Measurements from ENCODE around the gene NEK11.
A peak's percentile ranks its signal among the peaks of the same experiment; 100 is the strongest.

Gene NEK11

DNA sequence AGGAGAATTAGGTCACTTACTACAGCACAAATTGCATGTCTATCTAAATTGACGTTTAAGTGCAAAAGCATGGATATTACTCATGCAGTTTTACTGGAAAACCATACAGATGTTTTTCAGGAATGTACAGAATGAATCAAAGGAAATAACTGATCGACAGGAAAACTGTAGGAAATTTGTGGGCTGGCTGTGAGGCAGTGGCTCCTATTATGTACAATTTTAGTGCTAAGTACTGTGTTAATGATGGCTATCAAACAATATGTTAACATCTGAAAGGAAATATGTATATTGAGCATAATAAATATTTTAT, 361.8 kb downstream of the NEK11 start:
- DNase-seq (ENCODE audit: low read depth), result peak; percentile 7
- H3K4me3 ChIP-seq (ENCODE audit: control insufficient read depth, low read depth, low read length), result no peak overlapping the region
- TF ChIP-seq, protein P1, sequence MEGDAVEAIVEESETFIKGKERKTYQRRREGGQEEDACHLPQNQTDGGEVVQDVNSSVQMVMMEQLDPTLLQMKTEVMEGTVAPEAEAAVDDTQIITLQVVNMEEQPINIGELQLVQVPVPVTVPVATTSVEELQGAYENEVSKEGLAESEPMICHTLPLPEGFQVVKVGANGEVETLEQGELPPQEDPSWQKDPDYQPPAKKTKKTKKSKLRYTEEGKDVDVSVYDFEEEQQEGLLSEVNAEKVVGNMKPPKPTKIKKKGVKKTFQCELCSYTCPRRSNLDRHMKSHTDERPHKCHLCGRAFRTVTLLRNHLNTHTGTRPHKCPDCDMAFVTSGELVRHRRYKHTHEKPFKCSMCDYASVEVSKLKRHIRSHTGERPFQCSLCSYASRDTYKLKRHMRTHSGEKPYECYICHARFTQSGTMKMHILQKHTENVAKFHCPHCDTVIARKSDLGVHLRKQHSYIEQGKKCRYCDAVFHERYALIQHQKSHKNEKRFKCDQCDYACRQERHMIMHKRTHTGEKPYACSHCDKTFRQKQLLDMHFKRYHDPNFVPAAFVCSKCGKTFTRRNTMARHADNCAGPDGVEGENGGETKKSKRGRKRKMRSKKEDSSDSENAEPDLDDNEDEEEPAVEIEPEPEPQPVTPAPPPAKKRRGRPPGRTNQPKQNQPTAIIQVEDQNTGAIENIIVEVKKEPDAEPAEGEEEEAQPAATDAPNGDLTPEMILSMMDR (IDR thresholded peaks at IDR 0.05; ENCODE audit: control insufficient read depth, insufficient read depth, low read depth, low read length, missing control alignments), result no peak

DNA sequence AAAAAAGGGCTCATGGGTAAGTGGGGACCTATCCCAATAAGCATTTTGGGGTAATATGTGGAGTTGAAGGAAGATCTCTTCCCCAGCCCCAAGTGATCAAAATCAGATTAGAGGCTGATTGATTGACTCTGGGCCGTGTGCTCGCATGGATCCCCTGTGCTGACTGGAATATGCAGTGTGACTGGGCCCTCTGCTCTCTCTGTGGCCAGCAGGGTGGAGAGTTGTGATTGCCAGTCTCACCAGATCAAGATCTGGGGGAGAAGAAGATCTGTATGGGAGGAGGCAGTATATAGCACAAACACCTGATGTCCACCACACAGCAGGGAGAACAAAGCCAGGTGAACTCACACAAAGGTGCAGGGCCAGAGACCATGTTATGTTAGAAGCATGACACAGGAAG, 363.7 kb downstream of the NEK11 start:
- DNase-seq (ENCODE audit: low read depth), result no peak
- TF ChIP-seq, protein P1 (IDR thresholded peaks at IDR 0.05; ENCODE audit: control insufficient read depth, insufficient read depth, low read depth, low read length, missing control alignments), result no peak
- H3K4me3 ChIP-seq (ENCODE audit: control insufficient read depth, low read depth, low read length), result no peak overlapping the region

DNA sequence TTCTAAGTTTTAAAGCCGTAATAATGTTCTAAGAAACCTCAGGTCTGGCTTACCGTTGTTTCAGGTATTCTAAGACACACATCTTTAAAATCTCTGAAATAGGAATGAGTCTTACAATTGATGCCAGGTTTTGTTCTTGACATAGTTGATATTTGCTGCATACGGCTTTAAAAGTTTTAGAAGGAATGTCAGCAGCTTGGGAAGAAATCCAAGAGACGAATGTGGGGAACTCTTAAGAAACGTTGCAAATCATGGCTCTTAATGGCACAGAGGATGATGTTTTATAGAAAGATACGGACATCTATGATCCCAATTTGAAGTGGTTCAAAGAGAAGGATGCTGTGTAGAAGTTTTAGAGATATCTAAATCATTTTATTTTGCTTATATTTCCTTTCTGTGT, 366.4 kb downstream of the NEK11 start:
- no peak for DNase-seq (ENCODE audit: low read depth)
- TF ChIP-seq, protein P1 (IDR thresholded peaks at IDR 0.05; ENCODE audit: control insufficient read depth, insufficient read depth, low read depth, low read length, missing control alignments), result no peak
- no peak overlapping the region for H3K4me3 ChIP-seq (ENCODE audit: control insufficient read depth, low read depth, low read length)

DNA sequence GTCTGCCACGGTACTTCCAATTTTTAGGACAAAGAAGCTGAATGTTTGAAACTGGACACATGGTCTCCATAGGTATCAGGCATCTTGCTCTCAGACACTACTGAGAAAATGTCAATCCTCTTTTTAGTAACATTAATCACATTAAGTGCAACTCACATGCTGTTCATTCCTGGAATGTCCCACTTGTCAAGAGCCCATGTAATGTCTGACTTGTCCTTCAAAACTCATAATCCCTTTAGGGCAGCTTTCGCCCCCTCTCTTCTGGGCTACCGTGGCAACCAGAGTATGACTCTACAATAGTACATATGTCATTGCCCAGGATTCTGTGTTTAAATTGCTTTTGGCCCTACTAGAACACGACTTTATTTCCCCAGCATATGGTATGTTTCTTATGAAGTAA, 367.2 kb downstream of the NEK11 start:
- DNase-seq (ENCODE audit: low read depth), result no peak
- TF ChIP-seq, protein P1 (IDR thresholded peaks at IDR 0.05; ENCODE audit: control insufficient read depth, insufficient read depth, low read depth, low read length, missing control alignments), result no peak
- no peak overlapping the region for H3K4me3 ChIP-seq (ENCODE audit: control insufficient read depth, low read depth, low read length)

DNA sequence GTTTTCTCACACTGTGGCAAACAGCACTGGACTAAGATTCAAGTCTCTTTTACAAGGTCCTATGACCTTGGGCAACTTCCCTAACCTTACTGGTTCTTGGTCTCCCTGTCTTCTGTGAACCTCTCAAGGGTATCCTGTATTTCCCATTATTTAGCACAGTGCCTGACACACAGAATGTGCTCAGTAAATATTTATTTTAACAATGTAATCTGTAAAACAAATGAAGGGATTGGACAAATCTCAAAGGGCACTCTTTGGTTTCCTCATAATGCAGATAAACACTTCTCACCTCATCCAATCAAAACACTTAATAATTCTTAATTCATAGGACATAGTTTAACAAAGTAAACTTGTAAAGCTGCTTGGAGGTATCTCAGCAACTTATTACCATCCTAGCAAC, 367.7 kb downstream of the NEK11 start:
- no peak for DNase-seq (ENCODE audit: low read depth)
- TF ChIP-seq, protein P1 (IDR thresholded peaks at IDR 0.05; ENCODE audit: control insufficient read depth, insufficient read depth, low read depth, low read length, missing control alignments), result no peak

DNA sequence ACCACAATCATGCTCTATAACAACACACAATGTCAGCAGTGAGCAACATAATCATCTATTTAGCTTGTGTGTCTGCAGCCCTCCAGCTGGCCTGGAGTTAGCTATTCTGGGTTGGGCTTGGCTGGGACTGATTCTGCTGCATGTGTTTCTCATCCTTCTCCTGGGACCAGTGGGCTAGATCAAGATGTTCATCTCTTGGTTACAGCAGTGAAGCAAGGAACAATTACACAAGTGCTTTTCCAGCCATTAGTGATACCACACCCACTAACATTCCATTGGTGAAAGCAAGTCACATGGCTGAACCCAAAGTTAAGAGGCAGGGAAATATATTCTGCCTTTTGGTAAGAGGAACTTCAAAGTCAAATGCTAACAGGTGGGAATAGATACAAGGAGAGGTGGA, 369.5 kb downstream of the NEK11 start:
- TF ChIP-seq, protein P1 (IDR thresholded peaks at IDR 0.05; ENCODE audit: control insufficient read depth, insufficient read depth, low read depth, low read length, missing control alignments), result no peak
- H3K4me3 ChIP-seq (ENCODE audit: control insufficient read depth, low read depth, low read length), result no peak overlapping the region
- no peak for DNase-seq (ENCODE audit: low read depth)

More for the DNA sequence above, 367.7 kb downstream of the NEK11 start:
- no peak overlapping the region for H3K4me3 ChIP-seq (ENCODE audit: control insufficient read depth, low read depth, low read length)

DNA sequence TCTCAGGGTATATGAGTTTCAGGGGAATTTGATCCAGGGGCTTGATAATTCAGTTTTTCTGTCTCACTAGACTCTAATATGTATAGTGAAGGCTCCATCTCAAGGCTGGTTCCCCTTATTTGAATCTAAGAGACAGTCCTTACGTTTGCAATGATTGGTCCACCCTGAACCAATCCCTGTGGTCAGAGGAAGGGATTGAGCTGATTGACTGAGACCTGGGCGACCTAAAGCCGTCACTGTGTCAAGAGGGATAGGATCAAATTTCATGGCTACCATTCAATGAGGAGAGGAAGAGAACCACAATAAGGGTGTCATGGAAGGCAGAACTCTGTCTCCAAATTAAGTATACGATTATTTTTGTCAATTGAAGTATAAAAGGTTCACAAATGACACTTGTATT, 371.2 kb downstream of the NEK11 start:
- DNase-seq (ENCODE audit: low read depth), result no peak
- TF ChIP-seq, protein P1 (IDR thresholded peaks at IDR 0.05; ENCODE audit: control insufficient read depth, insufficient read depth, low read depth, low read length, missing control alignments), result no peak
- H3K4me3 ChIP-seq (ENCODE audit: control insufficient read depth, low read depth, low read length), result no peak overlapping the region

Measured in AG09309 (cell line).